Uterus (tissue), 2 donors: ENCODE results near the gene NPTX1.

Source experiments
- POLR2A ChIP-seq, 2 donors: fragments of 450-650 bp; IDR thresholded peaks; one replicate each; pipeline ENCODE4 v1.6.1; 2016; ENCODE audit warnings: antibody characterized with exemption in 2 of 2, mild to moderate bottlenecking in 1 of 2, moderate library complexity in 1 of 2
- TF ChIP-seq, protein P1 (sequence below), 4 experiments: fragments of 200-600 bp in 2 of 4; fragments of 450-650 bp in 2 of 4; sonication (generic) in 2 of 4; IDR thresholded peaks; one replicate each; pipeline ENCODE4 v1.5.1; 2016 to 2019; ENCODE audit warnings: antibody characterized with exemption in 4 of 4, mild to moderate bottlenecking in 2 of 4, moderate library complexity in 1 of 4

DNA sequence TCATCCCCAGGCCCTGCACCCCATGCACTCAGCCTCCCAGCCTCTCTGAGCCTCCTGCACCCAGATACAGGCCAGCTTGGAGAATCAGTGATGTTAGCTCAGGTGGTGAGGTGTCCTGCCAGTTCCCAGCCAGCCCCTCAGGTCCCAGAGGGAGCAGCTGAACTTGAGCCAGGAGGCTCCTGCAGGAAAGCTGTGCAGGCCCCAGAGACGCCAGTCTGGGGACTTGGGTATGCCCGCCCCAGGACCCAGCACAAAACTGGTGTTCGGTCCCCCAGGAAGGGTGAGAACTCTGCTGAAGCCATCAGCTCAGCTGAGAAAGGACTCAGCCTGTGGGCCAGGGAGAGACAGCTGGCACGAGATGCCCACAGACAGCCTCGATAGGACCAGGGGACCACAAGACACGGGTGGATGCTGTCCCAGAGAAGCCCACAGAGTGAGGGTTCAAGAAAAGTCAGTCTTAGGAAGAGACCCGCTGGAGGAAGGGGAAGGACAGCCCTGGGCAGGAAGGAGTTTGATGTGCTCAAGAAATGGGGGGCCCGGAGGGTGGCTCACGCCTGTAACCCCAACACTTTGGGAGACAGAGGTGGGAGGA lies 50.5 kb downstream of the NPTX1 start:
- TF ChIP-seq, protein P1, sequence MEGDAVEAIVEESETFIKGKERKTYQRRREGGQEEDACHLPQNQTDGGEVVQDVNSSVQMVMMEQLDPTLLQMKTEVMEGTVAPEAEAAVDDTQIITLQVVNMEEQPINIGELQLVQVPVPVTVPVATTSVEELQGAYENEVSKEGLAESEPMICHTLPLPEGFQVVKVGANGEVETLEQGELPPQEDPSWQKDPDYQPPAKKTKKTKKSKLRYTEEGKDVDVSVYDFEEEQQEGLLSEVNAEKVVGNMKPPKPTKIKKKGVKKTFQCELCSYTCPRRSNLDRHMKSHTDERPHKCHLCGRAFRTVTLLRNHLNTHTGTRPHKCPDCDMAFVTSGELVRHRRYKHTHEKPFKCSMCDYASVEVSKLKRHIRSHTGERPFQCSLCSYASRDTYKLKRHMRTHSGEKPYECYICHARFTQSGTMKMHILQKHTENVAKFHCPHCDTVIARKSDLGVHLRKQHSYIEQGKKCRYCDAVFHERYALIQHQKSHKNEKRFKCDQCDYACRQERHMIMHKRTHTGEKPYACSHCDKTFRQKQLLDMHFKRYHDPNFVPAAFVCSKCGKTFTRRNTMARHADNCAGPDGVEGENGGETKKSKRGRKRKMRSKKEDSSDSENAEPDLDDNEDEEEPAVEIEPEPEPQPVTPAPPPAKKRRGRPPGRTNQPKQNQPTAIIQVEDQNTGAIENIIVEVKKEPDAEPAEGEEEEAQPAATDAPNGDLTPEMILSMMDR (IDR thresholded peaks at IDR 0.05), result no peak
- no peak for TF ChIP-seq POLR2A (IDR thresholded peaks at IDR 0.05)
